Renal cortical epithelial cell (primary cell): ENCODE data around the gene MAST4. TPM values are rescaled to one million over a fixed set of nuclear protein-coding genes. Genes with fewer than 3 reads are reported as not detected.
A peak's percentile ranks its signal among the peaks of the same experiment; 100 is the strongest.

Source experiments
- DNase-seq: peaks from one replicate; pipeline ENCODE4 v3.0.0-alpha.2; 2011; ENCODE audit warnings: low read depth
- total RNA-seq: library from RNA; depleted of rRNA; stranded (reverse); fragments of >200 nt; gene quantifications from 2 replicates; pipeline ENCODE4 v1.2.3, GENCODE V29; 2014

The MAST4 gene
- total RNA-seq, 1 donor from 2014 or later, result 8.7 TPM

GRCh38 chr5:67182301-67182790 is 586.2 kb downstream of the MAST4 start:
- peak; percentile 94 for DNase-seq

DNA sequence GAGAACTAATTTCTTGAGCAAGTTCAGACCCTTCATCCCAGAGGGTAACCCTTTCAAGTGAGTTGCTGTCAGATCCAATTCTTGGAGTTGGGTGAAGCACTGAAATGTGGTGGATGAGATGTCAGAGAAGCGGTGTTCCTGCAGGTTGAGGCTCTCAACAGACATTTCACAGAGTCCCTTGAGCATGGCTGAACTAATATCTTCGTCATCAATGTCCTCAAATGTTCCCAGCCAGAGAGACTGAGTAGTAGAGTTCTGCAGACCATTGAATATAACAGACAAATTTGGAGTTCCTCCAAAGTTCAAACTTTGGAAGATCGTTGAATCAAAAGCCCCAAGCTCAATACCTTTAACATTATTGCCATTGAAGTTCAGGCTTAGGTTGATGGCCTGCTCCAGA is 587.7 kb downstream of the MAST4 start:
- DNase-seq, result no peak

DNA sequence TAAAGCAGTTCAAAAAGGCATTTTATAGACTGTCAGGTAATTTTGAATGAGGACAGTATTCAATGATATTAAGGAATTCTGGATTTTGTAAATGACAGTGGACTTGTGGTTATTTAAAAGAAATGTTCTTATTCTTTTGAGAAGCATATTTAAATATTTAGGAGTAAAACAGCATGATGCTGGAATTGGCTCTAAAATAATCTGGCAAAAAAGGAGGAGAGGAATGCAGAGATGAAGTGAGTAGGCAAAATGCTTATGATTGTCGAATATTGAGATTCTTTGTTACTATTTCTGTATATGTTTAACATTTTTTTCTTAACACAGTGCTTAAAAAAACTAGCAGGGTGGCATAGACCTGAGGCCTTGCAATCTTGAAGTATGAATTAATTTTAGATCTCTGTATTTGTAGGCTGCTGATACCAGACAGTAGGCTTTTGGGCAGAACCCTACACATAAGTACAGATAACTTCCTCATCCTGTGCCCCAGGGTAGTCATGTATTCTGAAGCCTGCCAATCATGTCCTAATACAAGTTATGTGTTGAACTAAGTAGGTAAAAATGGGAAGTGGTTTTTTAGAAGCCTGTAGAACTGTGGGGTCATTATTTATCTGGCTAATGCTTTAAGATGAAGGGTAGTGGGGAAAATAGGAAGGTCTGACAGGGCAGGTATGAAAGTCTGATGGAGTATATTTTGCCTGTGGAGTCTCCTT is 591.0 kb downstream of the MAST4 start:
- DNase-seq, result no peak

- no peak for DNase-seq
Observed at GRCh38 chr5:67188274-67189078, 592.3 kb downstream of the MAST4 start.

DNA sequence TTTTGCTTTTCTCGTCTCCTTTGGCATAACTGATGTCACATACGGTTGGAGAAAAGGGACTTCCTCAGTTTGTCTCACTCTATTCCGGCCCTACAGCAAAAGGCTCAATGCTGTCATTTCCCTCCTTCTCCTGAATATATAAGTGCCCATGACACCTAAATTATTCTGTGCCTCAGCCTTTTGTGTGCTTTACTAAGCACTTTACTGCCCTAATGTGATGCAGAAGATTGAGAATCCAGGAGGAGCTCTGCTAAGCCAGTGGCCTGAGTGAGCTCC is 592.8 kb downstream of the MAST4 start:
- no peak for DNase-seq

- DNase-seq, result no peak
Observed at GRCh38 chr5:67189931-67190330, 593.7 kb downstream of the MAST4 start.

- DNase-seq, result no peak
Observed at GRCh38 chr5:67190410-67190809, 594.2 kb downstream of the MAST4 start.

DNA sequence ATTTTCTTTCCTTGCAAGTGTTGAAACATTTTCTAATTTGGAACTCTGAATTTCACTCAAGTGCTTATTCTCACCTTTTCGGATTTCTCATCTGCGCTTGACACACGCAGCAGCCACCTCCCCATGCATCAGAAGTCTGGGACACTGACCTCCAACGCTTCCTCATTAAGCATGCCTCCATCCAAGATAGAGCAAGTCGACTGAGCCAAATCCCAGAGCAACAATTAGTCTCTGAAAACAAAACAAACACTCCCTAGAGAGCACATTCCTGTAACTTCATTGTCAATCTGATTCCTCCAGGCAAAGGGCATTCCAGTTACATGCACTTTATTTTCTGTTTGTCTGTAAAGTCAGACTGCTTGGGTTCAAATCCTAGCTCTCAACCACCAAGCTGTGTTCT is 594.7 kb downstream of the MAST4 start:
- DNase-seq, result peak; percentile 39

- peak; percentile 24 for DNase-seq
Observed at GRCh38 chr5:67192719-67193438, 596.7 kb downstream of the MAST4 start.

GRCh38 chr5:67193439-67193807 is 597.2 kb downstream of the MAST4 start:
- no peak for DNase-seq

- no peak for DNase-seq
Observed at GRCh38 chr5:67194166-67194565, 598.0 kb downstream of the MAST4 start.

DNA sequence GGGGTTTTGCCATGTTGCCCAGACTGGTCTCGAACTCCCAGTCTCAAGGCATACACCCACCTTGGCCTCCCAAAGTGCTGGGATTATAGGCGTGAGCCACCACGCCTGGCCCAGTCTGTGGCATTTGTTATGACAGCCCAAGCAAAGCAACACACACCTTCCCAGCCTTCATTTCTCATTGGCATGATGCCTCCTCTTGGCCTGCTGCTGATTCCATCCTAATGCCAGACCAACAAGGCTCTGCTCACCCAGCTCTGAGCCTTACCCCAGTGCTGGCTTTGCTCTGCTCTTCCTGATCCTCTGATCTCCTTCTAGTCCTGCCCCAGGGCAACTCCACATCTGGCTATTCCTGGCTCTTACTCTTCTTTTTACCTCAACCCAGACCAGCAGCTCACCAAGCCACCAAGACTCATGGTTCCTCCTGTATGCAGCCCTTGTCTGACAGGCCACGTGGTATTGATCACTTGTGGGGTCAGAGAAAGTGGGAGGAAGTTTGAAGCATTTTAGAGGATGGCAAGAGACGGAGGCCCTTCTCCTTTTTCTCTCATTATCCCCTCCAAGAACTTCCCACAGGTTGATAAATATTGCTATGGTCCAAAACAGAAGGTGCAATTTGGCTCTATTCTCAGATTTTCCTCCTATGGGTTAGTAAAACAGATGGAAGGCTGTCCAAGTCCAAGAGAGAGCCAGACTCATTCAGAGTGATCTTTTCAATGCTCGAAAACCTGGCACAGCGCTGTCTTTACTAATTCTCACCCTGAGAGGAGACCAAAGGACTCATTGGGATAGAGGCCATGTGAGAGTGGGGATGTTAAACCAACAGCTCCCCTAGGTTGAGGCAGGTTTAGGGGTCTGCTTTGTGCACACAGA is 599.4 kb downstream of the MAST4 start:
- no peak for DNase-seq

- no peak for DNase-seq
Observed at GRCh38 chr5:67196537-67197059, 600.4 kb downstream of the MAST4 start, which contains the start of gene CD180. Gene CD180, minus strand, starts transcription at chr5:67196799. Its CDS starts 158 bp downstream, at chr5:67196641.

DNA sequence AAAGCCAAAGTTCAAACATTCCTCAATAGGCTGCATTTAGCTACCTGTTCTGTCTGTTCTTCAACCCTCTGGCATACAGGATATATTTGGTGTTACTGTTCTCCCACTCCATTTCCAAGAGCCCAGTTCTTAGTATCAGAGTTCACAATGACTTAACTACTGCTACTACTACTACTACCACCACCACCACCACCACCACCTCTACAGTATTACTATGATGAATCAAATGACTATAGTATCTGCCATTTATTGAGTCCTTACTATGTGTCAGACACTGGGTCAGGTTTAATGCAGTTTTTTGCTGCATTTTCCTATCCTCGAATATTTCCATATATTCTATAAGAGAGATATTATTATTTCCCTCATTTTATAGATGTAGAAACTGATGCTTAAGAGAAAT is 601.3 kb downstream of the MAST4 start:
- no peak for DNase-seq

- DNase-seq, result no peak
Observed at GRCh38 chr5:67198917-67199316, 602.7 kb downstream of the MAST4 start.

DNA sequence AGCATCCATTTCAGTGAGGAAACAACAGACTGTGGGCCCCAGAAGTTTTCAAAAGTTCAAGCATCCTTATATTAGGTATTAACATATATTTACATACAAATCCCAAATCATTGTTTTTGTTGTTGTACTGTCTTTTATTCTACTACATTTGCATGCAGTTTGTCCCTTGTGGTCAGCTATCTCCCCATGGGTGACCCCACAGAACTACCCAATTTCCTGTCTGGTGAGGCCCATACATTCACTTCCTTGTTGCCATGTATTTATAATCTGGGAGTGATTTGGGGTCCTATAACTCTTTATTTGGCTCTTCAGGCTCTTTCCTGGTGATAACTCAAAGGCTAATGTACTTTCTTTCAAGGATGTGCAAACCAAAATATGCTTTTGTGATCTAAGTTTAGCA is 603.7 kb downstream of the MAST4 start:
- no peak for DNase-seq

DNA sequence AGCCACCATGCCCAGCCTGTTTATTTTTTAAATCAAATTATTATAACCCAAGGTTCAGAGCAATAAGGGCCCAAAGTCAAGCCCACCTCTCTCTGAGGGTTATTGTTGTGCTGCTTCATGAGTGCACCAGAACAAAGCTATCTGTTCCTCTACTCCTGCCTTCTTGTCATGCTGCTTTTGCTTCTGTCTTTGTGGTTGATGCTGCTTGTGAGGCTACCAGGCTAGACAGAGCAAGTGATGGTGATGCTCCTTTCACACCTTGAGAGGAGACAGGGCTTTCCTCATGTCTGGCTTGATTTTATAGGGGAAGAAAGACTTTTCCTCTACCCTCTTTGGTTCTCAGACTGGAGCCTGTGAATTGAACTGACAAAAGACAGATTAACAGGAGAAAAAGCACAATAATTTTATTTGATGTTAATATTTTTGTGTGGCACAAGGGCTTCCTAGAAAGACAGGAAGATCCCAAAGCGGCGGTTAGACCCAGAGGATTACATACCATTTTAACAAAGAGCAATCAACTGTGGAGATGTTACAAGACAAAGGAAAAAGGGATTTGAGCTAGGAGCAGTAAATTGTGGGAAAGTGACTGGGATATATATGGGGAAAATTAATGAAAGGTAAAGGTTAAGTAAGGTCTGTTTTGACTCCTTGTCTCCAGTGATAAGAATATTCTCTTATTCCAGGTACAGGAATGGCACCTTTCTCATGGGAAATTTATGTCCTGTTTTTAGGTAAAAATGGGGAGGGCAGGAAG is 604.8 kb downstream of the MAST4 start:
- DNase-seq, result no peak

DNA sequence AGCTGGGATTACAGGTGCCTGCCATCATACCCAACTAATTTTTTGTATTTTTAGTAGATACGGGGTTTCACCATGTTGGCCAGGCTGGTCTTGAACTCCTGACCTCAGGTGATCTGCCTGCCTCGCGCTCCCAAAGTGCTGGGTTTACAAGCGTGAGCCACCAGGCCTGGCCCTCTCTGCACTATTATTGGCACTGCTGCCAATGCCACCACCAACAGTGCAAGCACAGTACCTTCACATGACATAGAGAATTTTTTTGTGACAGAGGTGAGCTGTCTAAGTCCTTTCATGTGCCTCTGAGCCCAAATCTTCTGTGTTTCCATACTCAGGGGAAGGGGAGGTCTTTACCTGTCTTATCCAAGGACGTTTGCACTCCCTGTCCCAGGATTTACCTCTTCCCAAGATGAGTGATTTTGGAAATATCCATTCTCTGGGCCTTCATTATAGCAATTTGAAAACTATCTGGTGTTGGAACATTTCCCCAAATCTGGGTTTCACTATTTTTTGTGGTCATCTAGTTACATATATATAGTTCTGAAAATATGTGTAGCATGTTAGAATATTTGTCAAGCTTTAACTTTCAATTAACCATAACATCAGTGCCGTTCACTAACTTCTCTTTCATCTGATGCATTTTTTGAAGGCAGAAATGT is 605.8 kb downstream of the MAST4 start:
- DNase-seq, result no peak

- DNase-seq, result no peak
Observed at GRCh38 chr5:67202828-67203227, 606.6 kb downstream of the MAST4 start.

DNA sequence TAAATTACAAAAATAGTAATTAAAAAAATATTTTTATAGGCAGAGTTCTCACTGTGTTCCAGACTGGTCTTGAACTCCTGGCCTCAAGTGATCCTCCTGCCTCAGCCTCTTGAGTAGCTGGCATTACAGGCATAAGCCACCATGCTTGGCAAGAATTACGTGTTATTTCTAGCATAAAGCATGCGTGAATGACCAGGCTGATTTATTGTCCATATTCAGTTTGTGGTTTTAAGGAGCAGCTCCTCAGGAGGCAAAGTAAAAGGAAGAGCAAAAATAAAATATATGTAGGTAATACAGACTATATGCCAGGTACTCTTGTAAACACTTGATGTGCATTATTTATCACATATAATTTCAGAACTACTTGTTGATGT is 607.5 kb downstream of the MAST4 start:
- no peak for DNase-seq
